GM12864 (cell line): ENCODE results near the gene SYNGR4.

Experiments
- DNase-seq: peaks from one replicate; pipeline ENCODE4 v3.0.0-alpha.2; 2011; ENCODE audit warnings: low read depth
- H3K4me3 ChIP-seq: 2 replicates; pipeline ENCODE4 v1.5.1; 2011; ENCODE audit warnings: mild to moderate bottlenecking, low read depth, low read length, control low read depth
- TF ChIP-seq, protein P1 (sequence below): IDR thresholded peaks from 2 replicates; pipeline ENCODE4 v1.5.1; 2011; ENCODE audit warnings: low read depth, mild to moderate bottlenecking, moderate library complexity, low read length, control low read depth, inconsistent platforms; ENCODE audit errors: missing control alignments

The SYNGR4 gene

GRCh38 chr19:48405010-48405659, 41.0 kb downstream of the SYNGR4 start:
- no peak overlapping the region for H3K4me3 ChIP-seq
- TF ChIP-seq, protein P1, sequence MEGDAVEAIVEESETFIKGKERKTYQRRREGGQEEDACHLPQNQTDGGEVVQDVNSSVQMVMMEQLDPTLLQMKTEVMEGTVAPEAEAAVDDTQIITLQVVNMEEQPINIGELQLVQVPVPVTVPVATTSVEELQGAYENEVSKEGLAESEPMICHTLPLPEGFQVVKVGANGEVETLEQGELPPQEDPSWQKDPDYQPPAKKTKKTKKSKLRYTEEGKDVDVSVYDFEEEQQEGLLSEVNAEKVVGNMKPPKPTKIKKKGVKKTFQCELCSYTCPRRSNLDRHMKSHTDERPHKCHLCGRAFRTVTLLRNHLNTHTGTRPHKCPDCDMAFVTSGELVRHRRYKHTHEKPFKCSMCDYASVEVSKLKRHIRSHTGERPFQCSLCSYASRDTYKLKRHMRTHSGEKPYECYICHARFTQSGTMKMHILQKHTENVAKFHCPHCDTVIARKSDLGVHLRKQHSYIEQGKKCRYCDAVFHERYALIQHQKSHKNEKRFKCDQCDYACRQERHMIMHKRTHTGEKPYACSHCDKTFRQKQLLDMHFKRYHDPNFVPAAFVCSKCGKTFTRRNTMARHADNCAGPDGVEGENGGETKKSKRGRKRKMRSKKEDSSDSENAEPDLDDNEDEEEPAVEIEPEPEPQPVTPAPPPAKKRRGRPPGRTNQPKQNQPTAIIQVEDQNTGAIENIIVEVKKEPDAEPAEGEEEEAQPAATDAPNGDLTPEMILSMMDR, result no peak

GRCh38 chr19:48405850-48406249, 41.7 kb downstream of the SYNGR4 start:
- no peak for DNase-seq
- TF ChIP-seq, protein P1, result no peak
- H3K4me3 ChIP-seq, result no peak overlapping the region

More at GRCh38 chr19:48405010-48405659, 41.0 kb downstream of the SYNGR4 start:
- DNase-seq, result no peak

- TF ChIP-seq, protein P1, result no peak
- no peak for DNase-seq
- no peak overlapping the region for H3K4me3 ChIP-seq
These were observed 49.9 kb downstream of the SYNGR4 start for GRCh38 chr19:48413879-48414587.

GRCh38 chr19:48415395-48415794, 51.2 kb downstream of the SYNGR4 start:
- peak; percentile 61 for DNase-seq
- no peak overlapping the region; the same call in 1 of the 2 replicates for H3K4me3 ChIP-seq
- TF ChIP-seq, protein P1, result no peak

- no peak for DNase-seq
- TF ChIP-seq, protein P1, result no peak
- H3K4me3 ChIP-seq, result no peak overlapping the region; the same call in 1 of the 2 replicates
These were observed 51.6 kb downstream of the SYNGR4 start for GRCh38 chr19:48415806-48416221.

GRCh38 chr19:48417421-48417820, 53.3 kb downstream of the SYNGR4 start:
- no peak for DNase-seq
- no peak overlapping the region for H3K4me3 ChIP-seq
- TF ChIP-seq, protein P1, result no peak
